GM12873 (cell line): ENCODE results near the gene PEX14.

Experiments
- TF ChIP-seq, protein P1 (sequence below): IDR thresholded peaks from 2 replicates; pipeline ENCODE4 v1.5.1; 2012; ENCODE audit warnings: low read depth, mild to moderate bottlenecking, moderate library complexity, low read length, control low read depth; ENCODE audit not compliant: insufficient read depth; ENCODE audit errors: missing control alignments

Gene PEX14

DNA sequence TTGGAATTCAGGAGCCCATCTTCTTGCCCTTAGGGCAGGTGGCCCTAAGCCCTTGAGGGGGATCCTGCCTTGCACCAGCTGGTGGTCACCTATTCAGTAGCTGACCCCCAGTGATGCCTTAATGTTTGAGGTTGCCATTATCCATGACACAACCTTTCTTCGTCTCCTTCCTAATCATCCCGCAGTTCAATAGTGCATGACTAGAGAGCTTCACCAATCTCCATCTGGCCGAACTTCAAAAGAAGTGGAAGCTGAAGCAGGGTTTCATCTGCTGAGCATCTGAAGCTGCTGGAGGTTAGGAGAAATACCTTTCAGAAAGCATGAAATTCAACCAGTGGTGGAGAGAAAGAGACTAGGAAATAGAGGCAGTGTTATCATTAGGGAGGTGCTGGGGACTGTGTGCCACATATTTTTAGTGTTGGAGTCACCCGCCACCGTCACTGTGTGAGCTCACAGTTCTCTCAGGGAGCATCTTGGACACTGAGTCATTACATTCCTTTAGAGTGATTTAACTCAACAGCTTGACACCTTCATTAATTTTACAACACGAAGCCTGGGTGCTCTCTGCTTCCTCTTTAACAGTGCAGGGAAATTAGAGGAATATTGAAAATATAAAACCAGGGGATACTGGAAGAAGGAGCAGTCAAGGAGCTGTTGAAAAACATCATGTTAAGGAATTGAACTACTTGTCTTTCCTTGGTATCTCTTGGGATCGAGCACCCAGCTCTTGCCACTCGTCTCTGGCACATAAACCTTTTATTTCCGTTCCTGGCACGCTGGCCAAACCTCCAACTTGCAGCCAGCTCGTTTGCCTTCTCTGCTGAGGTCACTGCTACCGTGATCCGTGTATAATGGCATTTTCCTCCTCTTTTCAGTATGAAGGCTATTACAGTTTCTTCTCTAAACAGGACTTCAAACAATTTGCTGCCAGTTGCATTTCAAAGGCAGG is 53.6 kb downstream of the PEX14 start:
- TF ChIP-seq, protein P1, sequence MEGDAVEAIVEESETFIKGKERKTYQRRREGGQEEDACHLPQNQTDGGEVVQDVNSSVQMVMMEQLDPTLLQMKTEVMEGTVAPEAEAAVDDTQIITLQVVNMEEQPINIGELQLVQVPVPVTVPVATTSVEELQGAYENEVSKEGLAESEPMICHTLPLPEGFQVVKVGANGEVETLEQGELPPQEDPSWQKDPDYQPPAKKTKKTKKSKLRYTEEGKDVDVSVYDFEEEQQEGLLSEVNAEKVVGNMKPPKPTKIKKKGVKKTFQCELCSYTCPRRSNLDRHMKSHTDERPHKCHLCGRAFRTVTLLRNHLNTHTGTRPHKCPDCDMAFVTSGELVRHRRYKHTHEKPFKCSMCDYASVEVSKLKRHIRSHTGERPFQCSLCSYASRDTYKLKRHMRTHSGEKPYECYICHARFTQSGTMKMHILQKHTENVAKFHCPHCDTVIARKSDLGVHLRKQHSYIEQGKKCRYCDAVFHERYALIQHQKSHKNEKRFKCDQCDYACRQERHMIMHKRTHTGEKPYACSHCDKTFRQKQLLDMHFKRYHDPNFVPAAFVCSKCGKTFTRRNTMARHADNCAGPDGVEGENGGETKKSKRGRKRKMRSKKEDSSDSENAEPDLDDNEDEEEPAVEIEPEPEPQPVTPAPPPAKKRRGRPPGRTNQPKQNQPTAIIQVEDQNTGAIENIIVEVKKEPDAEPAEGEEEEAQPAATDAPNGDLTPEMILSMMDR: no peak

DNA sequence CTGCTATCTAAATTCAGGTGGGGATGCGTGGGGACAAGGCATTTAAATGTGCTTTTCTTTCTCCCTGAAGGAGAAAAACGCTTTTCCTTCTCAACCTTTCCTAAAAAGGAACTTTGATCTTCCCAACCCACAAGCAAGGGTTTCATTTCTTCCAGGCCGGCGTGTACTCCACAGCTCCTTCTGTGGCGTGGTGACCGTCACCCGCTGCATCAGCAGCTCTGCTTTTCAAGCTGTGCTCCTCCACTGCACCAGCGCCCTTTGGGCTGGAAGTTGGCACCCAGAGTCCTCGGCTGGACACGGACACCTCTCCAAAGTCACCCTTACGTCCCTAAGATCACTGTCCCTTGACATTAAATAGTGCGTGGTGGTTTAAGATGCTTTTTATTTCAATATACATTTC is 54.3 kb downstream of the PEX14 start:
- TF ChIP-seq, protein P1: no peak

DNA sequence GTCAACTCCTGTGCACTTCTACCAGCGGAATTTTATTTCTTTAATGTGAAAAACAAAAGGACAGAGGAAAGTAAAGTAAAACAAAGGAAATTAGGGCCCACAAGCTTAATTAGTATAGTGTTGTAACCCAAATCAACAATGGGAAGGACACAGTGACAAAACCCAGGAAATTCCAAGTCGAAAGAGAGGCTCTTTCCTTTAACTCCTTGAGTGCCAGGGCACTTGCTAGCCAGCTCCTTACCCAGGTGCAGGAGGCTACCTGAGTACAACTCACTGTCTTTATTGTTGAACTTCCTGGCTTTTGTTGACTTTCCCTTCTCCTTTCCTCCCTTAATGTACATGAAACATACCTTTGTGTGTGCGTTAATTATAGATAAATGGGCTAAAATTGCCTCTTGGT is 55.0 kb downstream of the PEX14 start:
- TF ChIP-seq, protein P1: no peak

DNA sequence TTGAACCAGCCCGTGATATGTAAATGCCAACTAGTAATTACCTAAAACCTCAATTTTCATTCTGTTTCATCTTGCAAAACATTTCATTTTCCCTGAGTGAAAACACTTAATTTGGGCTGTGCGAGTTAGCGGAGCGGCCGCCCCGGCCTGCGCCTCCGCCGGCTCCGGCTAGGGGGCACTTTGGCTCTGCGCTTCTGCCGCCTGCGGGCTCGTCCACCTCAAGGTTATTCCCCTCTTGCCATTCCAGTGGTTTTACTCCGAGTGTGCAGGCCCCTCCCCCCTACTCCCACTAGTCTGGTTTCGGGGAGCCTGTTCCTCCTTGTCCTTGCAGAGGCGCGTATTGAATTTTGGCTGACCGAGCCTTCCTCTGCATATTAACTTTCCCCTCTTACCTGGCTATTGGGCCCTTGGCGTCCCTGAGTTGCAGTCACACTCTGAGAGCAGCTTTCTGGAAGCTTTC is 55.6 kb downstream of the PEX14 start:
- TF ChIP-seq, protein P1: peak; percentile 58

DNA sequence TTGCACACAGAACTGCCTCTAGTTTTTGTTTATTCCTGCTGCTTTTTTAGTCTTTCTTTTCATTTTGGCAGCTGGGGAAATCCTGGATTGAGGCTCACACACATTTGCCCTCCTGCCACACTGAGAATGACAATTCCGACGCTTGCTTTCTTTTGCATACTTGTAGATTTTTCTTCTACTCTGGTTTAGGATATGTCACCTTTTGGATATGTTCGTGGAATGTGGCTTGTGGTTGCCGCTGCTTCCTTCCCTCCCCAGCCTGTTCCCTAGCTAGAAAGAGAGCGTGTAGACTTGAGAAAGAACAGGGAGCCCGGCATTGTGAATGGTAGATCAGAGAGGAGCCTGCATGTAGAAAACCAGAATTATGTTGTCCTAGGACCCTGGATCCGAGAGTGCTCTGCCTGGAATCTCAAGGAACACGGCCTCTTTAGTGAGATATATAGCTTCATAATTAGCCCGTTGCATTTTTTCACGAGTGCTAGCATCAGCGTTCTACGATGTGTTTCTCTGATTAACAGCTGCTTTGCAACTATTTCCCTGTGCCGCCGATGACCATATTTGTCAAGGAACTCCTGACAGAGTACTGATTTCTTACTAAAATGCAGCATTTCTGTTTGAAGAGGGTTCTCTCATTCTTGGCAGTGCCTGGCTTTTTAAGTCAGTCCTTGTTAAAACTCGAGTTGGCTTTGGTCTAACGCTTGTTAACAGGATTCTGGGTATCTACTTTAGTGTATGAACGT is 56.2 kb downstream of the PEX14 start:
- TF ChIP-seq, protein P1: no peak

DNA sequence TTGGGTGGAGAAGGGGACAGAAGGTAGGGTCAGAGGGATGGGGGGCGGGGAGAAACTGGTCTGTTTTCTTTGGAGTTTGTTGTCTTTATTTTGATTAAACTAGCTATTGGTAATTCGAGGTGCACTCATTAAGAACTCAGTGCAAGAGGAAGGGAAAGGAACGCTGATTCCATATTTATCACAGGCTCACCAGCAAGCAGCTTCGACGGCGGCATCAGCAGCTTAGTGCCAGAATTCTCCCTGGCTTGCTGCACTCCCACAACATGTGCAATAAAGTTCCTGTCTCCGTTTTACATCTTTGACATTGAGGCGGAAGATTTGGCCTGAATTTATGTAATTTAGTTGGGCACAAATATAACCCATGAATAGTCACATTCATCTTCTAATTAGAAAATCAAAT is 57.6 kb downstream of the PEX14 start:
- TF ChIP-seq, protein P1: no peak

DNA sequence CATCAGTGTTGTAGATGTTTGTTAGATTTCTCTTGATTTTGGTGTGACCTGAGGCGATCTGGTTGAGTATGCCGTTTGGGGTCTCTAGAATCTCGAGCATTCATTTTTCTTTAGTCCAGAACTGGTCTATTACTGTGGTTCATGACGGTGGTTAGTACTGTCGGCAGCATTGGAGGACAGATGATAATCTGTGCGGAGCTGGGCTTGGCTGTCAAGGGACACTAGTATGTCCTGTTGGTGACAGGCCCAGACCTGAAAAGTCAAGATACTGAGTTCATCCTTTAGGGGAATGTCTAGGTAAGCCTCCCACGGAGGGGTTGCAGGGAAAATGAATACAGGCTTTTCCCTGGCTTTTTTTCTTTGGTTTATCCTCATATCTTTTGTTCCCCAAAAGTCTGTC is 59.8 kb downstream of the PEX14 start:
- TF ChIP-seq, protein P1: no peak
